AG09309 (cell line): ENCODE measurements around the gene TAGLN2.
"Not testable (repeated sequence)": the region's sequence is repeated elsewhere in the genome, so short reads cannot be mapped to it uniquely, and the experiment has no call there.

ENCODE experiments used
- DNase-seq: peaks from one replicate; pipeline ENCODE4 v3.0.0-alpha.2; 2010; ENCODE audit warnings: low read depth
- H3K4me3 ChIP-seq: 2 replicates; pipeline ENCODE4 v1.5.1; 2011; ENCODE audit warnings: mild to moderate bottlenecking, low read depth, low read length, moderate library complexity; ENCODE audit not compliant: control insufficient read depth
- TF ChIP-seq, protein P1 (sequence below): IDR thresholded peaks from 2 replicates; pipeline ENCODE4 v1.5.1; 2011; ENCODE audit warnings: mild to moderate bottlenecking, low read depth, low read length, inconsistent platforms; ENCODE audit not compliant: insufficient read depth, control insufficient read depth; ENCODE audit errors: missing control alignments

The TAGLN2 gene

DNA sequence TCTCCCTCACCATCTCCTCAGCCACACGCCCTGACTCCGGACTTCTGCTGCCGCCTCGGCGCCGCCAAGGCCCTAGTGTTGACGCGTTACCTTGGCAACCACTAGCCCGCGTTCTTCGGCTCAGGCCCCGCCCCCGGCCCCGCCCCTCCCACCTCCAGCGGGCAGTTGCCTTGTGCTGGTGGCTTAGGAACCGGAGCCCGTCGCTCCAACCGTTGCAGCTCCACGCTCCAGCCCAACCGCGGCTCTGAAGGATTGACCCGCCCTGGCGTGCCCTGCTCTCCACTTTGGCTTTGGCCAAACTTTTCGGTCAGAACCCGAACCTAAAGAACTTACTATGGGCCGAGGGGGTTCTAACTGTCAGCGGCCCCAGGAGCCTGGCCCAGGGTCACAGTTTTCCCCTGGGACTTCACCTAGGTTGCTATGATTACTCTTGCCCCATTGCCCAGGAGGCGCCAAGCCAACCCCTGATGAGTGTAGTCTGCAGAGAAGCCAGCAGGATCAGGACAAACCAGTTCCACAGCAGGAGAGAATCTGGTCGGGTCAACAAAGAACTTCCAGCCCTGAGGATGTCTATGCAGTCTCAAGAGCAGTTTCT is 25.1 kb downstream of the TAGLN2 start, which contains the start of gene CFAP45:
TSS of gene CFAP45 (minus strand) at position 80 of the 595 bp plus-strand sequence. CDS start at position 13, 67 bp downstream.
- TF ChIP-seq, protein P1, sequence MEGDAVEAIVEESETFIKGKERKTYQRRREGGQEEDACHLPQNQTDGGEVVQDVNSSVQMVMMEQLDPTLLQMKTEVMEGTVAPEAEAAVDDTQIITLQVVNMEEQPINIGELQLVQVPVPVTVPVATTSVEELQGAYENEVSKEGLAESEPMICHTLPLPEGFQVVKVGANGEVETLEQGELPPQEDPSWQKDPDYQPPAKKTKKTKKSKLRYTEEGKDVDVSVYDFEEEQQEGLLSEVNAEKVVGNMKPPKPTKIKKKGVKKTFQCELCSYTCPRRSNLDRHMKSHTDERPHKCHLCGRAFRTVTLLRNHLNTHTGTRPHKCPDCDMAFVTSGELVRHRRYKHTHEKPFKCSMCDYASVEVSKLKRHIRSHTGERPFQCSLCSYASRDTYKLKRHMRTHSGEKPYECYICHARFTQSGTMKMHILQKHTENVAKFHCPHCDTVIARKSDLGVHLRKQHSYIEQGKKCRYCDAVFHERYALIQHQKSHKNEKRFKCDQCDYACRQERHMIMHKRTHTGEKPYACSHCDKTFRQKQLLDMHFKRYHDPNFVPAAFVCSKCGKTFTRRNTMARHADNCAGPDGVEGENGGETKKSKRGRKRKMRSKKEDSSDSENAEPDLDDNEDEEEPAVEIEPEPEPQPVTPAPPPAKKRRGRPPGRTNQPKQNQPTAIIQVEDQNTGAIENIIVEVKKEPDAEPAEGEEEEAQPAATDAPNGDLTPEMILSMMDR: no peak
- no peak for DNase-seq
- H3K4me3 ChIP-seq: no peak within 1 kb of the TSS

DNA sequence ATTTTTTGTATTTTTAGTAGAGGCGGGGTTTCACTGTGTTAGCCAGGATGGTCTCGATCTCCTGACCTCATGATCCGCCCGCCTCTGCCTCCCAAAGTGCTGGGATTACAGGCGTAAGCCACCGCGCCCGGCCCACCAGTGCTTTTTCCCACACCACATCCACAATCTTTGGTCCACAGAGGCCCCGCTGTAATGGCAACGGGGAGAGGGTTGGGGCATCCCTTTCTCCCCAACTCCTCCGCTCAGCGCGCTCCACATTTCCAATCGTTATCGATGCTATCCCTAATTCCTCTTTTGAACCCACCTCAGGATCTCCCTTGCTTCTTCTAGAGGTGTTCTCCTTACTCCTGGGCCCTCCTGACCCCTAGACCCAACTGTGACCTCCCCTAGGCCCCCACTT is 25.7 kb downstream of the TAGLN2 start:
- H3K4me3 ChIP-seq, DNase-seq: not testable (repeated sequence)

DNA sequence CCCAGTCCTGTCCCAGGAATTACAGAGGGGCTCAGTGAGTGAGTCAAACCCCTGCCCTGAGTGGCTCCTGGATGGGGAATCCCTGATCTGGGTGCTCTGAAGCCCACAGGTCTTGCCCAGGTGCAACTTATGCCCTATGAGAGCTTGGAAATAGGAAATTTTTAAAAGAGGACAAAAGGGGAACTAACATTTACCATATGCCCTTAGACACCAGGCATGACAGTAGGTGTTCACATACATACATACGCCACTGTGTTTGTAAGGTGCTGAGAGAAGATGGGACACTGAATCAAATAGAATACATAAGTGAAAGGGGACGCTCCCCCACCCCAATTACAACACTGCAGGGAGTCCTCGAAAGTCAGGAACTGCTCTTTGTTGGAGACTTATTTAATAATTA is 26.8 kb downstream of the TAGLN2 start:
- no peak overlapping the region for H3K4me3 ChIP-seq
- no peak for DNase-seq
- TF ChIP-seq, protein P1: no peak

DNA sequence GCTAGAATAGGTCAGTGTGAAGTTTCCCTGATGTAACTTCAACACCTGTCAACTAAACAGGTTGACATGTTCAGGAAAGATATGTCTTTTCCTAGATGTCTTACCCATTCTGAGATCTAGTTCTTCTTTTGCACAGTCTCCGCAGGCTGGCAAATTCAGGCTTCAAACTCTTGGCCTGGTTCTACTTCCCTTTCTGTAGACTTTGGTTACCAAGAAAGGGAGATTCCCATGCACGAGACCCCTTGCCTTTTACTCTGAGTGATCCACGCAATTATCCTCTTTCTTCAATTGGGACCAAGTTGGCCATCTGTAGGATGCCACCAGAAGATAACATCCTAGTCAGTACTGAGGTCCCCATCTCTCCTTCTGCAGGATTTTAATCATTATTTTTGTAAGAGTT is 27.3 kb downstream of the TAGLN2 start:
- TF ChIP-seq, protein P1: no peak
- no peak overlapping the region for H3K4me3 ChIP-seq
- no peak for DNase-seq

DNA sequence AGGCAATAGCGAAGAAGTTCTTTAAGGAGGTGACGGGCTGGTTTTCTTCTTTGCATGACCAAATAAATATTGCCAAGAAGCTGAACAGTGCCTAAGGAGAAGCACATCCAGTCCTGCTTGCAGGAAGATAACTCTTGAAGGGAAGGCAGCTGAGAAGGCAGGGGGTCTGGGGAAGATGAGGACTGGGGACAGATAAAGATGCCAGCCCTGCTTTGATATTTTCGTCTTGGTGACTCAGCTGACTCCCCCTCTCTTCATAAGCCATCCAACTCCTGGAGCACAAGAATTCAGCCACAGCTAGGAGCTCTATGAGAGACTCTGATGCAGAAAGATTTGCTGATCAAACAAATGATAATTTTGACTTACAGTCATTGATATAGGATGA is 28.8 kb downstream of the TAGLN2 start:
- no peak overlapping the region for H3K4me3 ChIP-seq

DNA sequence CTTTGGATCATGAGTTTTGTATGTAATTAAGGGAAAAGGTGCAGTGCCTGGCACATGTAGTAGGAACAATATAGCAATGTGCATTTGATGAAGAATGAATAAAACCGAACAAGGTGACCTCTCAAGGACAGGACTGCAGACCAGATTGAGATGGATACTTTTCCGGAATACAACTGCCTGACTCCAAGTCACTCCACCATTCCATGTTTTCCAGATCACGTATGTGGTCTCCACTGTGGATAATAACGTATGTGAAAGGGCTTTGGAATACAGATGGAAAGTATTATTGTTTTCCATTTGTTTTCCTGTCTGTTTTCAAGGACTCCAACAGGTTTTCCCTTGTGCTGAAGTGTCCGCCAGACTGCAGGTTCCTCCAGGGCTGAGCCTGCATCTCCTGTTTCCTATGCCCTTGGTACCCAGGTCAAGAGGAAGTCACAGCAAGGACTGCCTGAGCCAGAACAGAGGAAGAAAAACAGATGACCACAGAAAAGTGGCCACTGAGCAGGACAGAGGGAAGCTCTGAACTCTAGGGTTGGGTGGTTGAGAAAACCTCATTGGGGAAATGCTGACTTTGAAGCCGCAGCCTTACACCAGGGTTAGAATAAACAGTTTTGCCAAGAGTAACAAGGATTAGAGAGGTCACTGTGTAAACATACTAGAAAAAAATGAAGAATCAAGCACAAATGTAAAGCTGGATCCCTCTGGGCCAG is 29.3 kb downstream of the TAGLN2 start:
- TF ChIP-seq, protein P1: no peak
- DNase-seq: no peak
- no peak overlapping the region for H3K4me3 ChIP-seq

More for the DNA sequence above, 28.8 kb downstream of the TAGLN2 start:
- TF ChIP-seq, protein P1: no peak
- no peak for DNase-seq

DNA sequence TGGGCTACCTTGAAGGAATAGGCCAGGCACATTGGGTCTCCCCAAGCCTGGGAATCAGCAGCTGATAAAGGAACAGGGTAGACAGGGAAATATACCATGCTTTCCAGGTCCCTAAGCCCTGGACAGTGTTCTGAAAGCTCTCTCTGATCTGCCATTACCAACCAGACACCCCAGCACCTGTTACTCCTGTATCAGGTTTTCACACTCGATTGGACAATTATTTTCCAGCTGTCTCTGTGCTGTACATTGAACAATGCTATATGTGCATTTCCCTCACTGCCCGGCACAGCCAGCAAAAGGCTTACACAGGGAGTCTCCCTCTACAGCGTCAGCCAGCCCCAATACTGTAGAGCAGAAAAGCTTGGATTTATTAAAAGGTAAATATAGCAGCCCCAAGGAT is 30.0 kb downstream of the TAGLN2 start:
- TF ChIP-seq, protein P1: no peak

More for the DNA sequence above, 30.0 kb downstream of the TAGLN2 start:
- H3K4me3 ChIP-seq: no peak overlapping the region
- DNase-seq: no peak
